ENCODE data around the gene OLFML3. TPM values are rescaled to one million over a fixed set of nuclear protein-coding genes. Genes with fewer than 3 reads are reported as not detected.

OLFML3 gene
- total RNA-seq, 4 donors from 2014 or later = 20.2 to 28.3 (median 24.8) TPM

- Histone ChIP-seq H3K27me3 (no peaks in the 10 kb centered on the region), H3K4me3 (replicated peaks in 1 of 3) (no peak overlapping the region), H3K27ac (no peak overlapping the region), H3K36me3 (no peaks in the 10 kb centered on the region), H3K9me3 (no peaks in the 10 kb centered on the region), H3K4me1 (no peaks in the 10 kb centered on the region)
- WGBS, 2 donors = 45 to 63% methylated on average over 4 of the region's 4 CpGs
- DNase-seq = no peak
- intact Hi-C loops (cut with DNase I) = no loop called here
- TF ChIP-seq POLR2A (IDR thresholded peaks at IDR 0.05) = no peak
- TF ChIP-seq CTCF (IDR thresholded peaks at IDR 0.05) = no peak
Measured at GRCh38 chr1:114021665-114022099, 42.4 kb downstream of the OLFML3 start.

GRCh38 chr1:114022877-114023276 is 43.6 kb downstream of the OLFML3 start:
- Histone ChIP-seq H3K4me3 (replicated peaks in 1 of 3) (no peak overlapping the region), H3K36me3 (no peaks in the 10 kb centered on the region), H3K27me3 (no peaks in the 10 kb centered on the region), H3K4me1 (no peaks in the 10 kb centered on the region), H3K27ac (no peak overlapping the region), H3K9me3 (no peaks in the 10 kb centered on the region)
- no peak for DNase-seq
- TF ChIP-seq CTCF (IDR thresholded peaks at IDR 0.05) = no peak
- no peak for TF ChIP-seq POLR2A (IDR thresholded peaks at IDR 0.05)
- intact Hi-C loops (cut with DNase I) = no loop called here
- 89 to 93% methylated on average over 2 of the region's 2 CpGs for WGBS, 2 donors

GRCh38 chr1:114023377-114023776 is 44.1 kb downstream of the OLFML3 start:
- Histone ChIP-seq H3K27ac (no peak overlapping the region), H3K4me1 (no peaks in the 10 kb centered on the region), H3K27me3 (no peaks in the 10 kb centered on the region), H3K36me3 (no peaks in the 10 kb centered on the region), H3K4me3 (replicated peaks in 1 of 3) (no peak overlapping the region), H3K9me3 (no peaks in the 10 kb centered on the region)
- intact Hi-C loops (cut with DNase I) = no loop called here
- no peak for DNase-seq
- TF ChIP-seq CTCF (IDR thresholded peaks at IDR 0.05) (no peak), POLR2A (IDR thresholded peaks at IDR 0.05) (no peak)
- 77 to 84% methylated on average over 6 of the region's 6 CpGs for whole genome bisulfite sequencing, 2 donors

- TF ChIP-seq CTCF (IDR thresholded peaks at IDR 0.05) (no peak), POLR2A (IDR thresholded peaks at IDR 0.05) (no peak)
- no peak overlapping the region for H3K4me3 ChIP-seq (replicated peaks in 1 of 3)
- WGBS, 2 donors = 83 to 89% methylated on average over 6 of the region's 6 CpGs
- H3K4me1 ChIP-seq = no peaks in the 10 kb centered on the region
- intact Hi-C loops (cut with DNase I) = no loop called here
- H3K36me3 ChIP-seq = no peaks in the 10 kb centered on the region
- no peak overlapping the region for H3K27ac ChIP-seq
- no peaks in the 10 kb centered on the region for H3K9me3 ChIP-seq
- no peaks in the 10 kb centered on the region for H3K27me3 ChIP-seq
- DNase-seq = no peak
Measured at GRCh38 chr1:114024049-114024448, 44.8 kb downstream of the OLFML3 start.

- TF ChIP-seq POLR2A (IDR thresholded peaks at IDR 0.05) (no peak), CTCF (IDR thresholded peaks at IDR 0.05) (no peak)
- 86 to 88% methylated on average over 5 of the region's 5 CpGs for WGBS, 2 donors
- intact Hi-C loops (cut with DNase I) = no loop called here
Measured at GRCh38 chr1:114025609-114026401, 46.5 kb downstream of the OLFML3 start.

More at GRCh38 chr1:114025609-114026401, 46.5 kb downstream of the OLFML3 start:
- Histone ChIP-seq H3K27me3 (no peaks in the 10 kb centered on the region), H3K4me1 (no peaks in the 10 kb centered on the region), H3K27ac (no peak overlapping the region), H3K4me3 (replicated peaks in 1 of 3) (no peak overlapping the region), H3K9me3 (no peaks in the 10 kb centered on the region), H3K36me3 (no peaks in the 10 kb centered on the region)
- no peak for DNase-seq
